Measurements from ENCODE around the gene MMP1. TPM values are rescaled to one million over a fixed set of nuclear protein-coding genes. Genes with fewer than 3 reads are reported as not detected.

Gene MMP1
- 88.8 and 655 TPM in 2 replicates for total RNA-seq

GRCh38 chr11:102798012-102798746 lies at the start of gene MMP1:
Gene MMP1 (minus strand): TSS chr11:102798160. CDS start chr11:102798092, 68 bp downstream.

GRCh38 chr11:102843489-102843888 lies 45.5 kb upstream of the MMP1 start, which contains the start of gene MMP3:
Gene MMP3 (minus strand): TSS chr11:102843609. CDS start chr11:102843546, 63 bp downstream.

DNA sequence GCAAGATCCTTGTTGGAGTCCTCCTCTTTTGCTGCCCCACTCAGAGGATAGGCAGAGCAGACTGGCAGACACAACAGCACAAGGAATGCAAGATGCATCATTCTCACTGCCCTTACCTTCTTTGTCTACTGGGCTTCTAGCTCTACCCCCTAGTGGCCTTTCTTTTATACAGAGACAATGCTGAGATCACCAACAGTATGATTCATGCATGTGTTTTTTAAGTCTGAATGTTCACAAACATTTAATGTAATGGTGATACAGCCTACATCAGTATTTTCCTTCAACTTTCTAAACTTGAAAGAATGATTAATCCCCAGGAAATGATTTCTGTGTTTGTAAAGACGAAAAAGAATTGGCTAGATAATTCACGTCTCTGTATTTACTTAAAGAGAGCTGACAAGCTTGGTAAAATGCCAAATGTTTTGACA lies 17.5 kb downstream of the MMP1 start, which contains the start of gene MMP10:
Gene MMP10 (minus strand): TSS at position 138 of the 428 bp plus-strand sequence. CDS start 37 bp downstream, at position 101.

Other genes with a start within 250 kb of the MMP1 start
- not detected in 2 replicates for gene MMP20, start 172.8 kb downstream of the MMP1 start, total RNA-seq
- gene MMP27, start 92.4 kb downstream of the MMP1 start, total RNA-seq, result under 0.01 TPM in 1 of 2 replicates, not detected in the other
- under 0.01 TPM in 1 of 2 replicates, not detected in the other for gene MMP8, start 73.2 kb downstream of the MMP1 start, total RNA-seq
- gene MMP10, start 17.5 kb downstream of the MMP1 start, total RNA-seq, result 1.2 and 6.1 TPM in 2 replicates
- 7.5 and 118 TPM in 2 replicates for gene MMP3, start 45.4 kb upstream of the MMP1 start, total RNA-seq
- gene MMP12, start 76.8 kb upstream of the MMP1 start, total RNA-seq, result under 0.01 and 0.28 TPM in 2 replicates
- gene MMP13, start 157.6 kb upstream of the MMP1 start, total RNA-seq, result not detected in 2 replicates

All from smooth muscle cell of bladder (primary cell).